HepG2 (cell line): ENCODE results near the gene SLC22A5. TPM values are rescaled to one million over a fixed set of nuclear protein-coding genes. Genes with fewer than 3 reads are reported as not detected.
A peak's percentile ranks its signal among the peaks of the same experiment; 100 is the strongest.

ENCODE experiments used
- CBX1 ChIP-seq: IDR thresholded peaks from one replicate; pipeline ENCODE4 v1.6.1; 2016; ENCODE audit warnings: antibody characterized with exemption, low read depth
- JUND ChIP-seq: sonication (generic); formaldehyde crosslinking; IDR thresholded peaks from 2 replicates; pipeline ENCODE4 v1.8.0; 2022; ENCODE audit warnings: mild to moderate bottlenecking, missing genetic modification reagents
- MAFK ChIP-seq, 2 experiments: IDR thresholded peaks in 1 of 2; conservative IDR thresholded peaks in 1 of 2; 2 replicates each; pipeline ENCODE4 v1.6.1; 2011; ENCODE audit warnings: improper control_type of control experiment in 2 of 2, low read length in 2 of 2
- MAX ChIP-seq: IDR thresholded peaks from 2 replicates; pipeline ENCODE4 v1.6.1; 2012; ENCODE audit warnings: inconsistent platforms
- NONO ChIP-seq, 2 experiments: fragments of 450-650 bp in 1 of 2; sonication (generic) in 1 of 2; formaldehyde crosslinking in 1 of 2; IDR thresholded peaks in 1 of 2; conservative IDR thresholded peaks in 1 of 2; 2 replicates each; pipeline versions ENCODE4 v1.6.1 to v1.8.0; 2017 to 2022; ENCODE audit warnings: mild to moderate bottlenecking in 1 of 2, missing genetic modification reagents in 1 of 2, moderate library complexity in 1 of 2
- PCBP2 ChIP-seq: fragments of 200-400 bp; formaldehyde crosslinking; optimal IDR thresholded peaks from 2 replicates; pipeline ENCODE3; 2018; ENCODE audit warnings: low read length, low read depth; ENCODE audit not compliant: poor library complexity, severe bottlenecking
- POLR2A ChIP-seq, 2 experiments: IDR thresholded peaks; 2 replicates each; pipeline ENCODE4 v1.6.1; 2011; ENCODE audit warnings: low read depth in 2 of 2, low read length in 2 of 2, mild to moderate bottlenecking in 1 of 2, moderate library complexity in 1 of 2; ENCODE audit not compliant: insufficient read depth in 1 of 2
- SALL1 ChIP-seq: sonication (generic); formaldehyde crosslinking; IDR thresholded peaks from 2 replicates; pipeline ENCODE4 v1.8.0; 2022; ENCODE audit warnings: mild to moderate bottlenecking, missing genetic modification reagents
- SALL2 ChIP-seq: sonication (generic); formaldehyde crosslinking; IDR thresholded peaks from 2 replicates; pipeline ENCODE4 v1.8.1; 2023; ENCODE audit warnings: mild to moderate bottlenecking, missing genetic modification reagents, inconsistent platforms
- SKI ChIP-seq: fragments of 450-650 bp; IDR thresholded peaks from one replicate; pipeline ENCODE4 v1.6.1; 2018; ENCODE audit warnings: mild to moderate bottlenecking; ENCODE audit not compliant: partially characterized antibody
- TEAD2 ChIP-seq: sonication (generic); formaldehyde crosslinking; IDR thresholded peaks from 2 replicates; pipeline ENCODE4 v1.9.0; 2021; ENCODE audit warnings: missing genetic modification reagents
- YEATS2 ChIP-seq: sonication (generic); formaldehyde crosslinking; IDR thresholded peaks from 2 replicates; pipeline ENCODE4 v1.4.0; 2020; ENCODE audit warnings: missing genetic modification reagents, borderline replicate concordance
- ZFP1 ChIP-seq: IDR thresholded peaks from 2 replicates; pipeline ENCODE4 v1.6.1; 2016
- ZFP90 ChIP-seq: sonication (generic); formaldehyde crosslinking; IDR thresholded peaks from 2 replicates; pipeline ENCODE4 v1.8.0; 2022; ENCODE audit warnings: missing genetic modification reagents, mild to moderate bottlenecking, inconsistent platforms, borderline replicate concordance
- ZFP91 ChIP-seq: sonication (generic); formaldehyde crosslinking; IDR thresholded peaks from 2 replicates; pipeline ENCODE4 v1.9.0; 2022; ENCODE audit warnings: missing genetic modification reagents, mild to moderate bottlenecking, borderline replicate concordance
- ZFYVE20 ChIP-seq: sonication (generic); formaldehyde crosslinking; IDR thresholded peaks from 2 replicates; pipeline ENCODE4 v1.8.0; 2023; ENCODE audit warnings: low read depth, mild to moderate bottlenecking, moderate library complexity, missing genetic modification reagents, borderline replicate concordance
- ZNF20 ChIP-seq: sonication (generic); formaldehyde crosslinking; IDR thresholded peaks from 2 replicates; pipeline ENCODE4 v1.4.0; 2020; ENCODE audit warnings: mild to moderate bottlenecking, moderate library complexity, missing genetic modification reagents
- ZNF256 ChIP-seq: sonication (generic); formaldehyde crosslinking; conservative IDR thresholded peaks from 2 replicates; pipeline ENCODE4 v1.4.0; 2020; ENCODE audit warnings: missing genetic modification reagents
- ZNF33B ChIP-seq: sonication (generic); formaldehyde crosslinking; IDR thresholded peaks from 2 replicates; pipeline ENCODE4 v1.5.1; 2020; ENCODE audit warnings: mild to moderate bottlenecking, missing genetic modification reagents
- ZNF354B ChIP-seq: sonication (generic); formaldehyde crosslinking; IDR thresholded peaks from 2 replicates; pipeline ENCODE4 v1.8.0; 2022; ENCODE audit warnings: mild to moderate bottlenecking, missing genetic modification reagents
- ZNF605 ChIP-seq: sonication (generic); formaldehyde crosslinking; IDR thresholded peaks from 2 replicates; pipeline ENCODE4 v1.8.0; 2022; ENCODE audit warnings: mild to moderate bottlenecking, missing genetic modification reagents
- ZNF615 ChIP-seq: sonication (generic); formaldehyde crosslinking; IDR thresholded peaks from 2 replicates; pipeline ENCODE4 v1.5.0; 2020; ENCODE audit warnings: mild to moderate bottlenecking, missing genetic modification reagents, borderline replicate concordance
- ZNF674 ChIP-seq: sonication (generic); formaldehyde crosslinking; IDR thresholded peaks from 2 replicates; pipeline ENCODE4 v1.5.0; 2020; ENCODE audit warnings: low read depth, mild to moderate bottlenecking, missing genetic modification reagents
- ZNF878 ChIP-seq: sonication (generic); formaldehyde crosslinking; IDR thresholded peaks from 2 replicates; pipeline ENCODE4 v1.8.1; 2023; ENCODE audit warnings: mild to moderate bottlenecking, missing genetic modification reagents, moderate library complexity
- polyA plus RNA-seq, 8 experiments: library from polyadenylated mRNA; depleted of rRNA in 3 of 8; stranded (reverse) in 7 of 8; unstranded in 1 of 8; fragments of >200 nt; fragmentation: Illumina TruSeq in 4 of 8; extraction: Trizol in 4 of 8; gene quantifications; 2 replicates each; pipeline versions ENCODE4 v1.2.1 to v1.2.3, GENCODE V29; 2011 to 2016; ENCODE audit warnings: low read depth in 4 of 8, missing spikeins in 1 of 8, mixed read lengths in 1 of 8; ENCODE audit not compliant: insufficient read depth in 1 of 8
- total RNA-seq, 5 experiments: library from RNA; depleted of rRNA; stranded (reverse); fragments of >200 nt; fragmentation: Illumina TruSeq; extraction: Trizol; gene quantifications; 2 replicates each; pipeline ENCODE4 v1.2.3, GENCODE V29; 2016; ENCODE audit warnings: low read depth in 1 of 5
- TF ChIP-seq, protein P1 (sequence below): sonication (generic); formaldehyde crosslinking; conservative IDR thresholded peaks from 2 replicates; pipeline ENCODE4 v1.4.0; 2020; ENCODE audit warnings: missing genetic modification reagents
- TF ChIP-seq, protein P2 (sequence below): sonication (generic); formaldehyde crosslinking; IDR thresholded peaks from 2 replicates; pipeline ENCODE4 v1.5.0; 2020; ENCODE audit warnings: missing genetic modification reagents, mild to moderate bottlenecking, borderline replicate concordance

Gene SLC22A5
- total and polyA plus RNA-seq, 2 of the 13 experiments (the other 11 are each of a cell fraction or from before 2014, with no cell fraction given): 7.1 to 15.1 TPM

- TF ChIP-seq ZFP91 (CRISPR knock-in tag) (no peak; the same call in 1 of the 2 replicates), ZFP90 (no peak), ZNF674 (CRISPR knock-in tag) (no peak), ZNF20 (CRISPR knock-in tag) (no peak), SALL2 (CRISPR knock-in tag) (no peak), ZFYVE20 (CRISPR knock-in tag) (no peak), ZFP1 (CRISPR knock-in tag) (no peak), ZNF33B (no peak), PCBP2 (no peak), ZNF878 (CRISPR knock-in tag) (no peak), ZNF605 (CRISPR knock-in tag) (0 out of 2 replicates have a peak, but pooled peaks have one; percentile 8), CBX1 (no peak), POLR2A (IDR thresholded peaks at IDR 0.05; ENCODE audit: insufficient read depth in 1 of 2, low read depth in 2 of 2, low read length in 2 of 2) (no peak), ZNF256 (CRISPR knock-in tag) (no peak), SALL1 (CRISPR knock-in tag) (peak; percentile 24; the same call in 1 of the 2 replicates), ZNF354B (no peak), SKI (no peak), ZNF615 (CRISPR knock-in tag) (no peak), MAFK (conservative IDR thresholded peaks at IDR 0.05 in 1 of 2, IDR thresholded peaks at IDR 0.05 in 1 of 2; ENCODE audit: low read length in 2 of 2) (no peak), JUND (CRISPR knock-in tag) (no peak), MAX (no peak), NONO (IDR thresholded peaks at IDR 0.05) (no peak), NONO (CRISPR knock-in tag; conservative IDR thresholded peaks at IDR 0.05) (0 out of 2 replicates have a peak, but pooled peaks have one; percentile 13), TEAD2 (CRISPR knock-in tag) (no peak), YEATS2 (CRISPR knock-in tag) (no peak)
- TF ChIP-seq, protein P1, sequence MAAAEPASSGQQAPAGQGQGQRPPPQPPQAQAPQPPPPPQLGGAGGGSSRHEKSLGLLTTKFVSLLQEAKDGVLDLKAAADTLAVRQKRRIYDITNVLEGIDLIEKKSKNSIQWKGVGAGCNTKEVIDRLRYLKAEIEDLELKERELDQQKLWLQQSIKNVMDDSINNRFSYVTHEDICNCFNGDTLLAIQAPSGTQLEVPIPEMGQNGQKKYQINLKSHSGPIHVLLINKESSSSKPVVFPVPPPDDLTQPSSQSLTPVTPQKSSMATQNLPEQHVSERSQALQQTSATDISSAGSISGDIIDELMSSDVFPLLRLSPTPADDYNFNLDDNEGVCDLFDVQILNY (CRISPR knock-in tag): no peak
- TF ChIP-seq, protein P2, sequence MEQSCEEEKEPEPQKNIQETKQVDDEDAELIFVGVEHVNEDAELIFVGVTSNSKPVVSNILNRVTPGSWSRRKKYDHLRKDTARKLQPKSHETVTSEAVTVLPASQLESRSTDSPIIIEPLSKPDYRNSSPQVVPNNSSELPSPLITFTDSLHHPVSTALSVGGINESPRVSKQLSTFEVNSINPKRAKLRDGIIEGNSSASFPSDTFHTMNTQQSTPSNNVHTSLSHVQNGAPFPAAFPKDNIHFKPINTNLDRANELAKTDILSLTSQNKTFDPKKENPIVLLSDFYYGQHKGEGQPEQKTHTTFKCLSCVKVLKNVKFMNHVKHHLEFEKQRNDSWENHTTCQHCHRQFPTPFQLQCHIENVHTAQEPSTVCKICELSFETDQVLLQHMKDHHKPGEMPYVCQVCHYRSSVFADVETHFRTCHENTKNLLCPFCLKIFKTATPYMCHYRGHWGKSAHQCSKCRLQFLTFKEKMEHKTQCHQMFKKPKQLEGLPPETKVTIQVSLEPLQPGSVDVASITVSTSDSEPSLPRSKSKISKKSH: no peak
Observed at GRCh38 chr5:132321109-132321721, 48.3 kb upstream of the SLC22A5 start (continued).
